ENCODE data around the gene MTX1.

DNA sequence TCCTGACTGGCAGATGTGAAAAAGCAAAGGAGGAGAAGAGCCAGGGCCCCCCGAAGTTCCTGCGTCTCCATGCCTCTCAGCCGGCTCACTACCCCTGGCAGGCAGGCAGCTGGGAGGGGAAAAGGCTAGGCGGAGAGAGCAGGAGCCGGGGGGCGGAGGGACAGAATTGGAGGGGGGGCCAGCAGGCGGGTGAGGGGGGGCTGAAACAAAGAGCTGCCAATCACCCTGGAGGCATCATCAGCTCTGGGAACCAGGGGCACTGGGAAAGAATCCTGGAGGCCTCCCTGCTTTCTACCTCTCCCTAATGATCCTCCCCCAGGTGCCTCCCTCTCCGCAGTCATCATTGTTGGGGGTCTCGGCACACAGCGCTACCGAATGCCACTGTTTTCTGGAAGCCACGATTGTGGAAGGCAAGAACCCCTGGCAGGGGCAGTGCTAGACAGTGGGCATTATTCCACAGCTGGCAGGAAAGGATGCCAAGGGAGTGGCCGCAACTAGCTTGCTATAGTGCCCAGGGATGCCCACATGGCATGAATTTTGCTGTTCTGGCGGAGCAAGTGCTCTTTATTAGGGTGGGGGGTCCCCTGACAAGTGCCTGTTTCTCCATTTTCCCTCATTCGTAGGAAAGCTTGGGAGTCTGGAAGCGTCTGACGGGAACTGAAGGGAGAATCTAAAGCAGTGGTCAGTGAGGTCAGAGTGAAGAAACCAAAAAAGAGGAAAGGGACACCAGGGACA, 522 bp upstream of the MTX1 start, which contains the start of gene THBS3:
- TF ChIP-seq, protein P1, sequence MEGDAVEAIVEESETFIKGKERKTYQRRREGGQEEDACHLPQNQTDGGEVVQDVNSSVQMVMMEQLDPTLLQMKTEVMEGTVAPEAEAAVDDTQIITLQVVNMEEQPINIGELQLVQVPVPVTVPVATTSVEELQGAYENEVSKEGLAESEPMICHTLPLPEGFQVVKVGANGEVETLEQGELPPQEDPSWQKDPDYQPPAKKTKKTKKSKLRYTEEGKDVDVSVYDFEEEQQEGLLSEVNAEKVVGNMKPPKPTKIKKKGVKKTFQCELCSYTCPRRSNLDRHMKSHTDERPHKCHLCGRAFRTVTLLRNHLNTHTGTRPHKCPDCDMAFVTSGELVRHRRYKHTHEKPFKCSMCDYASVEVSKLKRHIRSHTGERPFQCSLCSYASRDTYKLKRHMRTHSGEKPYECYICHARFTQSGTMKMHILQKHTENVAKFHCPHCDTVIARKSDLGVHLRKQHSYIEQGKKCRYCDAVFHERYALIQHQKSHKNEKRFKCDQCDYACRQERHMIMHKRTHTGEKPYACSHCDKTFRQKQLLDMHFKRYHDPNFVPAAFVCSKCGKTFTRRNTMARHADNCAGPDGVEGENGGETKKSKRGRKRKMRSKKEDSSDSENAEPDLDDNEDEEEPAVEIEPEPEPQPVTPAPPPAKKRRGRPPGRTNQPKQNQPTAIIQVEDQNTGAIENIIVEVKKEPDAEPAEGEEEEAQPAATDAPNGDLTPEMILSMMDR (IDR thresholded peaks at IDR 0.05) = no peak
- TF ChIP-seq POLR2A (IDR thresholded peaks at IDR 0.05) = no peak
